GM12878 (cell line): ENCODE measurements around the gene FGGY. TPM values are rescaled to one million over a fixed set of nuclear protein-coding genes. Genes with fewer than 3 reads are reported as not detected.
A peak's percentile ranks its signal among the peaks of the same experiment; 100 is the strongest.

Experiments
- ATF2 ChIP-seq: IDR thresholded peaks from 2 replicates; pipeline ENCODE4 v1.6.1; 2012; ENCODE audit warnings: low read length, inconsistent platforms
- BMI1 ChIP-seq: fragments of 450-650 bp; IDR thresholded peaks from 2 replicates; pipeline ENCODE4 v1.6.1; 2016; ENCODE audit warnings: mild to moderate bottlenecking, moderate library complexity, borderline replicate concordance
- CBX3 ChIP-seq: fragments of 200-600 bp; sonication (generic); IDR thresholded peaks from 2 replicates; pipeline ENCODE4 v1.6.1; 2016; ENCODE audit warnings: low read depth, borderline replicate concordance
- E2F8 ChIP-seq: fragments of 450-650 bp; IDR thresholded peaks from 2 replicates; pipeline ENCODE4 v1.6.1; 2018; ENCODE audit warnings: mild to moderate bottlenecking, low read depth, moderate library complexity; ENCODE audit not compliant: partially characterized antibody
- ETV6 ChIP-seq, 2 experiments: fragments of 450-650 bp in 1 of 2; IDR thresholded peaks in 1 of 2; conservative IDR thresholded peaks in 1 of 2; 2 replicates each; pipeline ENCODE4 v1.6.1; 2014; ENCODE audit warnings: antibody characterized with exemption in 1 of 2, borderline replicate concordance in 1 of 2, low read depth in 1 of 2, mild to moderate bottlenecking in 1 of 2, moderate library complexity in 1 of 2
- MEF2A ChIP-seq: IDR thresholded peaks from 2 replicates; pipeline ENCODE4 v1.6.1; 2011; ENCODE audit warnings: low read depth, mild to moderate bottlenecking, low read length, moderate library complexity; ENCODE audit not compliant: insufficient read depth
- SUPT20H ChIP-seq: IDR thresholded peaks from 2 replicates; pipeline ENCODE4 v1.6.1; 2011; ENCODE audit warnings: low read depth, mild to moderate bottlenecking, low read length, moderate library complexity, borderline replicate concordance; ENCODE audit not compliant: control insufficient read depth
- USF1 ChIP-seq: IDR thresholded peaks from 2 replicates; pipeline ENCODE4 v1.6.1; 2011; ENCODE audit warnings: borderline replicate concordance, low read depth, mild to moderate bottlenecking, moderate library complexity, mixed read lengths, low read length; ENCODE audit not compliant: insufficient read depth; ENCODE audit errors: extremely low read length
- ZNF274 ChIP-seq: IDR thresholded peaks from one replicate; pipeline ENCODE4 v1.8.0; 2011; ENCODE audit not compliant: insufficient read length, insufficient read depth
- polyA plus RNA-seq, 11 experiments: library from polyadenylated mRNA; depleted of rRNA in 4 of 11; unstranded in 6 of 11; stranded (reverse) in 5 of 11; fragments of >200 nt; fragmentation: Nextera tagmentation in 4 of 11; fragmentation: Illumina TruSeq in 1 of 11; extraction: Ambion mirVana in 4 of 11; extraction: Trizol in 1 of 11; gene quantifications; 1 replicate in 1 of 11; 2 replicates in 10 of 11; pipeline versions ENCODE4 v1.2.1 to v1.2.3, GENCODE V29; 2011 to 2016; ENCODE audit warnings: inconsistent platforms in 2 of 11, missing spikeins in 2 of 11, low read depth in 1 of 11
- total RNA-seq, 4 experiments: library from RNA; depleted of rRNA in 3 of 4; stranded (reverse); fragments of >200 nt in 3 of 4; fragmentation: Illumina TruSeq in 1 of 4; extraction: Trizol in 1 of 4; gene quantifications; 2 replicates each; pipeline versions ENCODE4 v1.2.1 to v1.2.3, GENCODE V29; 2013 to 2021

Gene FGGY
- total and polyA plus RNA-seq, 10 of the 15 experiments (the other 5 are each of a cell fraction or from before 2014, with no cell fraction given) = 6.2 to 11.9 (median 7.5) TPM

GRCh38 chr1:59272507-59272906, 24.4 kb upstream of the FGGY start (continued):
- TF ChIP-seq E2F8 = no peak
- no peak for TF ChIP-seq SUPT20H
- no peak for TF ChIP-seq CBX3
- no peak for TF ChIP-seq ZNF274
- no peak for TF ChIP-seq BMI1
- TF ChIP-seq ETV6 (conservative IDR thresholded peaks at IDR 0.05 in 1 of 2, IDR thresholded peaks at IDR 0.05 in 1 of 2; ENCODE audit: borderline replicate concordance in 1 of 2, low read depth in 1 of 2) = peak in 1 of 2 experiments; percentile 81; a peak in 2 of 4 replicates
- no peak for TF ChIP-seq USF1
- TF ChIP-seq ATF2 = peak; percentile 64
- TF ChIP-seq MEF2A = 0 out of 2 replicates have a peak, but pooled peaks have one; percentile 17
